ENCODE data around the gene SAYSD1.

Gene SAYSD1

DNA sequence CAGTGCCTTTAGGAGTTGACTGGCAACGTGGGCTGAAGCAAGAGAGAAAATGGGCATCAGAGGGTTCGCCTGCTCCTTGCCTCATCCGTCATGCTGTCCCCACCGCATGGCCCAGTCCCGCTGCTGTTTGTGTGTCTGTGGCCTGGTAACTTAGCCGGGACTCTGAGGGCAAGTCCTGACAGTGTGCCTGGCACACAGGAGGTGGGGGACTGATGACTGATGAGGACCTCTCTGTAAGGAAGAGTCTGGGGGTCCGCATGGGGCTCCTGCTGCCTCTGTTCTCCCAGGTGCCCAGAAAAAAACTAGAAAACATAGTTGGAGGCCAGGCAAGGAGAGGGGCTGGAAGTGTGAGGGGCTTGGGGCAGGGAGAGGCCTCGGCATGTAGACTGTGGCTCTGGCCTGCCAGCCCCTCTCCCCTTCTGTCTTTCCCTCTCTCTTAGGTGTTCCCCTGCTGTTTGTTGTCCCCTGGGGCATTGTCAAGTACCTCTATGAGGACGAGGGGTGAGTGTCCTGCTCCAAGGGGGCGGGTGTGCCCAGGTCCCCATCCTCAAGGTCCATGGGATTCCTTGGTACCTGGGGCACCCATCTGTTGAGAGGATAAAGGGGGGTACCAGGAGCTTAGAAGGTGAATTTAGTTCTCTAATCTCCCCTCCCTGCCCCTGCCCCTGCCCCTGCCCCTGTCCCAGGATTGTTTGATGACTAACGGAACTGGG lies 36.9 kb downstream of the SAYSD1 start:
- no peak for DNase-seq

DNA sequence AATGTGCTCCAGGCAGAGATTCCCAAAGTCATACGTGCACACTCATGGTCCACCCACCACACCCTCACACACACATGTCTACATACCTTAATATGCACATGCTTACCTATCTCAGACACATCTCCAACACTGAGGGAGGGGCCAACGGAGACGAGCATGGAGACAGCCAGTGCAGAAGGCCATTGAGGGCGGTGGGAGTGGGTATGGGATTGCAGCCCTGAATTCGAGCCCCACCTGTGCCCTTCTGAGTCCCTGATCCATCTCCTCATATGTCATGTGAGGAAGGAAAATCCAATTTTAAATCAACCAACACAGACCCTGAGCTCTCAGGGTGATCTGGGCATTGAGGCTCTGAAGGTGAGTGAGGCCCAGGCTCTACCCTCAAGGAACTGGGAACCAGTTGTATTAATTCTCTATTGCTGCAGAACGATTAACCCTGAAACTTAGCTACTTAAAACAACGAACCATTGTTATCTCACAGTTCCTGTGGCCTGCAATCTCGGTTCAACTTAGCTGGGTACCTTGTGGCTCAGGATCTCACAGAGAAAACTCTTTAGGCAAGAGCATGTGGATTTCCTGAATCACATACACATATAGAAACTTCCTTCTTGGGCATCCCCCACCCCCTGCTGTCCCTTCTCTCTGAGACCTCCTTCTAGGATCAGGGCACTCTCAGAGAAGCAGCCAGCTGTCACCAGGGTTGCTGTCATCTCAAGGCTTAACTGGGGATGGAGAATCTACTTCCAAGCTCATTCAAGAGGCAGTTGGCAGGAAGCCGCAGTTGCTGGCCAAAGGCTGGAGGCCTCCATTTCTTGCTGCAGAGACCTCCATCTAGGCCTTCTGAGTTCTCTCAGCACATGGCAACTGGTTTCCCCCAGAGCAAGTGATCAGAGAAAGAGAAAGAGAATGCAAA lies 38.1 kb downstream of the SAYSD1 start:
- no peak for DNase-seq

DNA sequence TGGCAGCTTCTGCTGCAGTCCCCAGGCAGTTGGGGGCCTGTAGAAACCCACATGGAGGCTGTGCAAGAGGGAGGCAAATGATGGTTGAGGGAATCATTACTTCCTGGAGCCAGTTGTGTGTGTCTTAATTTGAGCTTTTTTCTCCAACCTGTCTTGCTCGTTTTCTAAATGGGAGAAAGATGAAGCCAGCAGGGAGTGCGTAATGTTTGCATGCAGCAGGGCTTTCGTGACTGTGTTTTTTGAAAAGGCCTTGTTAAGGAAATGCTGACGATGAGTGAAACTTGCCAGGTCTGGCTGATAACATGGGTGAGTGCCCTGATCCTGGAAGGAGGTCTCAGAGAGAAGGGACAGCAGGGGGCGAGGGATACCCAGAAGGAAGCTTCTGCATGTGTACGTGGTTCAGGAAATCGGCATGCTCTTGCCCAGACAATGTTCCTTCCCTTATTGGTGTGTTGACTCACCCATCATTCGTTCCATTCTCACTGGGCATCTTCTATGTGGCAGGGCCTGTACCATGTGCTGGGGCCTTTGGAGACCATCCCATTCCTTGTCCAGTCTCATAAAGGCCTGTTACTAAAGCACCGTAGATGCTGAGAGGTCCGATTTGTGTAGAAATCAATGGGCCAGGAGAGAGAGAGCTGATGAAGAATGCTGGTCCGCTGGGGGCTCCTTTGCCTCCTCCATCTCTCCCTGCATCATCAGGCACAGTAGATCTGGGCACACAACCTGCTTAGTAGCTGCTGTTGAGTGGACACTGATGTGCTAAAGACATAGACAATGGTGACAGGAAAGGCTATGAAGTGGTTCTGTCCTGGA lies 39.0 kb downstream of the SAYSD1 start:
- no peak for DNase-seq

GRCh38 chr6:39075010-39075686 lies 39.8 kb downstream of the SAYSD1 start:
- DNase-seq: no peak

GRCh38 chr6:39074486-39074885 lies 40.5 kb downstream of the SAYSD1 start:
- no peak for DNase-seq

GRCh38 chr6:39073471-39074355 lies 41.3 kb downstream of the SAYSD1 start:
- DNase-seq: no peak

DNA sequence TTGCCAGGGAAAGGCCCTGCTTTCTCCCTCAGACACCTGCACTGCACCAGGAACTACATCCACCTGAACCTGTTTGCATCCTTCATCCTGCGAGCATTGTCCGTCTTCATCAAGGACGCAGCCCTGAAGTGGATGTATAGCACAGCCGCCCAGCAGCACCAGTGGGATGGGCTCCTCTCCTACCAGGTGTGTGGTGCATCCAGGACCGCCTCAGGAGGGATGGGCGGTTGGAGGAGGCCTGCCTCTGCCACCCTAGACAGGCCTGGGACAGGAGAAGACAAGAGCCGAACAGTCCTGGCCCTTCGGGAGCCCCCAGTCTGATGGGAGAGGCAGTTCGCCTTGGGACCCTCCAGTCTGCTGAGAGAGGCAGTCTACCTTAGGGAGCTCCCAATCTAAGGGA lies 42.2 kb downstream of the SAYSD1 start:
- DNase-seq: no peak

DNA sequence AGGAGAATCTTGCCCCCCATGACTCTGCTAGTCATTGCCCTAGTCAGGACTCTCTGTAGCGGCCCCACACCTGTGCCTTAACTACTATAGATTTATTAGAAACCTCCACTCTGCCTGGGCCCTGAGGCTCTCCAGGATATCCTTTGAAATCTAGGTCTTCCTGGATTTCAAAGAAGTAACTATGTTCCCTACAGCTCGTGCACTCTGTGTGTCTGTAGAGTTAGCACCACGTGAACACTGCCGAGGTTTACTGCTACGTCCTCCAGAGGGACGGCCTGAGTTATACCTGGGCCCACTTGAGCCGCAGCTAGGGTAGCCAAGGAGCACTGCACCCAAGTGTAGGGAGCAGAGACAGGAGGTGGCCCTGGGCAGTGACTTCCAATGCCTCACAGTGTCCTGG lies 46.6 kb downstream of the SAYSD1 start:
- DNase-seq: no peak

GRCh38 chr6:39065561-39065960 lies 49.4 kb downstream of the SAYSD1 start:
- DNase-seq: no peak

GRCh38 chr6:39063526-39063925 lies 51.5 kb downstream of the SAYSD1 start:
- DNase-seq: no peak

DNA sequence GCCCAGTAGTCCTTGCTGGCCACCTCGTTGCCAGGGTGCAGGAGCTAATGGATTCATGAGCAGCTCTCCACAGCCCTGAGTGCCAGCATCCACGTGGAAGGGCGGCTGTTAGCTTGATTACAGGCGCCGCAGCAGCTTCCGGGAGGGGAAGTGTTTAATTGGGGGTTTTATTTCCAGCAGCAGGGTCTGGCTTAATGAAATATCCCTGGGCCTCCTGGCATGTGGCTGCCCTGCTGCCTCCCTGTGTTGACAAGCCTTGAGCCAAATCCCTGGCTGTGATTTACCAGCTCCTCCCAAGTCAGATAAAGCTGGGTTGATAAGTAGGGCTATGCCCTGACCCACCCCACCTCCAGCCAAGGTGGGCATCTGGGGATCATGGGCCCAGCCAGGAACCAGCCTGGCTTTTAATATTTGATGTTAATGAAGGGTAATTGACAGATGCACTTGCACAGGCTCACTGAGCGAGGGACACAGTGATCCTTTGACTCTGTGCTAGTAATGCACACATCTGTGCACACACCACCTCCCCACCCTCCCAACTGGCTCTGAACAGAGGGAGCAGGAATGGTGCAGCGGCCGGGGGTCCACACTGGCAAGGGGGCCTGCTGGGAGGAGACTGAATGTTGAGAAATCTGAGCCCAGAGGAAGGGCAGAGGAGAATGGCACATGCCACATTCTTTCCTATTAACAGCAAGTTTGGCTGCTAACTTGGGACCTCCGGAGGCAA lies 52.8 kb downstream of the SAYSD1 start:
- DNase-seq: no peak

- no peak for DNase-seq
Observed at GRCh38 chr6:39061588-39061987, 53.4 kb downstream of the SAYSD1 start.

- DNase-seq: no peak
Observed at GRCh38 chr6:39061182-39061581, 53.8 kb downstream of the SAYSD1 start.

- no peak for DNase-seq
Observed at GRCh38 chr6:39060467-39061160, 54.4 kb downstream of the SAYSD1 start.

- no peak for DNase-seq
Observed at GRCh38 chr6:39059496-39060310, 55.3 kb downstream of the SAYSD1 start.

GRCh38 chr6:39058471-39059147 lies 56.4 kb downstream of the SAYSD1 start:
- DNase-seq: no peak

DNA sequence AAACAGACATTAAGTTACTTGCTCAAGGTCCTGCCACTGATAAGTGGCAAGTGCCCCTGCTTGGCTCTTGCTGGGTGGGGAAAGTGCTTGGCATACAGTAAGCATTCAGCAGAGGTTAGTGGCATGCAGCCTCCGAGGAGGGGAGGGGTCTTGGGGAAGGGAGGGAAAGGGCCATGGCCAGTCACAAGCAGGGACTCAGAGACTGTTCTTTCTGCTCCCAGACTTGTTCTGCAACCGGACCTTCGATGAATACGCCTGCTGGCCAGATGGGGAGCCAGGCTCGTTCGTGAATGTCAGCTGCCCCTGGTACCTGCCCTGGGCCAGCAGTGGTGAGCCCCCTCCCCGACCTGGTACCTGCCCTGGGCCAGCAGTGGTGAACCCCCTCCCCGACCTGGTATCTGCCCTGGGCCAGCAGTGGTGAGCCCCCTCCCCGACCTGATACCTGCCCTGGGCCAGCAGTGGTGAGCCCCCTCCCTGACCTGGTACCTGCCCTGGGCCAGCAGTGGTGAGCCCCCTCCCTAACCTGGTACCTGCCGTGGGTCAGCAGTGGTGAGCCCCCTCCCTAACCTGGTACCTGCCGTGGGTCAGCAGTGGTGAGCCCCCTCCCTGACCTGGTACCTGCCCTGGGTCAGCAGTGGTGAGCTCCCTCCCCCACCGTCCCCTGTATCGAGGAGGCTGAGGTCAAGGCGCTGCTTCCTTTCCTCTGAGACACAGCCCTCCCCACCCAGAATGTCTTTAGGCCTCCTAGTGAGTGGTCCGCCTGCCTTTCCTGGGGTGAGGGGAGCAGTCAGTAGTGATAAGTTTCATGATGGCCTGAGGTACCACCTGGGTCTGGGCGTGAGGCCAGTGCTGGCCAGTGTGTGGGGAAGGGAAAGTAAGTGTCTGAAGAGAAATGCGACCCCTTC lies 57.5 kb downstream of the SAYSD1 start:
- DNase-seq: no peak

GRCh38 chr6:39056681-39057080 lies 58.3 kb downstream of the SAYSD1 start:
- no peak for DNase-seq

Measured in NCI-H2107 (cell line).